Measurements from ENCODE around the gene ULK3. TPM values are rescaled to one million over a fixed set of nuclear protein-coding genes. Genes with fewer than 3 reads are reported as not detected.
A peak's percentile ranks its signal among the peaks of the same experiment; 100 is the strongest.

ULK3 gene
- polyA plus RNA-seq, 1 experiment = 14.2 TPM

DNA sequence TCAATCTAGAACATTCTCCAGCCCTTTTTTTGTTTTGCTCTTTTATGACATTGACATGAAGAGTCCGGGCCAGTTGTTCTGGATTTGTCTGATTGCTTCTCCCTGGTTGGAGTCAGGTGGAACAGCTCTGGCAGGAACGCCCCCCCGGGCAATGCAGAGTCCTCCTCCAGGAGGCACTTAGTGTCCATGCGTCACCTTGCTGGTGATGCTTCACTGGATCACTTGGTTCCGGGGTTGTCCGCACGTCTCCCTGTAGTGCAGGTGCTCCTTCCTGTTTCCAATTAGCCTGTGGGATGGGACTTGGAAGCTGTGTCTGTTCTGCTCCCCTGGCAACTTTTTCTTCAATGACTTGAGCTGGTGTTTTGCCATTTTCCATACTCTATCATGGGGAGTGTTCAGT is 51.3 kb downstream of the ULK3 start:
- no peak overlapping the region for H3K27ac ChIP-seq (ENCODE audit: low read depth, low read length)
- H3K9me3 ChIP-seq (ENCODE audit: control insufficient read depth, insufficient read depth, low read length) = no peaks in the 10 kb centered on the region
- TF ChIP-seq, protein P1, sequence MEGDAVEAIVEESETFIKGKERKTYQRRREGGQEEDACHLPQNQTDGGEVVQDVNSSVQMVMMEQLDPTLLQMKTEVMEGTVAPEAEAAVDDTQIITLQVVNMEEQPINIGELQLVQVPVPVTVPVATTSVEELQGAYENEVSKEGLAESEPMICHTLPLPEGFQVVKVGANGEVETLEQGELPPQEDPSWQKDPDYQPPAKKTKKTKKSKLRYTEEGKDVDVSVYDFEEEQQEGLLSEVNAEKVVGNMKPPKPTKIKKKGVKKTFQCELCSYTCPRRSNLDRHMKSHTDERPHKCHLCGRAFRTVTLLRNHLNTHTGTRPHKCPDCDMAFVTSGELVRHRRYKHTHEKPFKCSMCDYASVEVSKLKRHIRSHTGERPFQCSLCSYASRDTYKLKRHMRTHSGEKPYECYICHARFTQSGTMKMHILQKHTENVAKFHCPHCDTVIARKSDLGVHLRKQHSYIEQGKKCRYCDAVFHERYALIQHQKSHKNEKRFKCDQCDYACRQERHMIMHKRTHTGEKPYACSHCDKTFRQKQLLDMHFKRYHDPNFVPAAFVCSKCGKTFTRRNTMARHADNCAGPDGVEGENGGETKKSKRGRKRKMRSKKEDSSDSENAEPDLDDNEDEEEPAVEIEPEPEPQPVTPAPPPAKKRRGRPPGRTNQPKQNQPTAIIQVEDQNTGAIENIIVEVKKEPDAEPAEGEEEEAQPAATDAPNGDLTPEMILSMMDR (IDR thresholded peaks at IDR 0.05; ENCODE audit: low read depth, low read length) = no peak
- H3K4me3 ChIP-seq (ENCODE audit: low read depth, low read length) = no peak overlapping the region
- DNase-seq (ENCODE audit: low read depth, low spot score) = no peak
- POLR2A ChIA-PET = interaction anchor here (0.6 kb wide), 1 partner anchor 210 kb away, joined by 10 read pairs; no protein-coding TSS in a partner anchor
- CTCF ChIA-PET = interaction anchor here (1.0 to 4.0 kb wide), 4 partner anchors 9 to 160 kb away, joined by 3 to 21 read pairs (median 8); no protein-coding TSS in a partner anchor
- no peaks in the 10 kb centered on the region for H3K27me3 ChIP-seq (ENCODE audit: control insufficient read depth, insufficient read depth, low read length)

DNA sequence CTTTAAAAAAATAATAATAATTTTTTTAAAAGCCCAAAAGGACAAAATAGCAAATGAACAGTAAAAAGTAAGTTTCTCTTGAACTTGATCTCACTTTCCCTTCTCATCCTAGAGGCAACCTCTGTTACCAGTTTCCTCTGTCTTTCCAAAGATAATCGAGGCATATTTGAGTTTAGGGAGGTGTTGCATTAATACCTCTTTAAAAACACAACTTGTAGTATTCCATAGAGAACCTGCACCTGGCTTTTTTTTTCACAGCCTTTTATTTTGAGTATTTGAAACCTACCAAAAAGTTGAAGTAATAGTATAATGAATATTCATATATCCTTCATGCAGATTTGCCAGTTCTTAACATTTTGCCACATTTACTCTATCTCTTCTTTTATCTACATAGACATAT is 51.9 kb downstream of the ULK3 start:
- ChIA-PET CTCF (interaction anchor here (1.1 to 4.0 kb wide), 3 partner anchors 9 to 22 kb away, joined by 5 to 21 read pairs (median 5); no protein-coding TSS in a partner anchor), POLR2A (interaction anchor here (0.5 kb wide), 1 partner anchor 356 kb away, joined by 5 read pairs; no protein-coding TSS in a partner anchor)
- no peaks in the 10 kb centered on the region for H3K9me3 ChIP-seq (ENCODE audit: control insufficient read depth, insufficient read depth, low read length)
- H3K4me3 ChIP-seq (ENCODE audit: low read depth, low read length) = no peak overlapping the region
- TF ChIP-seq, protein P1 (IDR thresholded peaks at IDR 0.05; ENCODE audit: low read depth, low read length) = no peak
- no peak for DNase-seq (ENCODE audit: low read depth, low spot score)
- no peaks in the 10 kb centered on the region for H3K27me3 ChIP-seq (ENCODE audit: control insufficient read depth, insufficient read depth, low read length)
- H3K27ac ChIP-seq (ENCODE audit: low read depth, low read length) = no peak overlapping the region

DNA sequence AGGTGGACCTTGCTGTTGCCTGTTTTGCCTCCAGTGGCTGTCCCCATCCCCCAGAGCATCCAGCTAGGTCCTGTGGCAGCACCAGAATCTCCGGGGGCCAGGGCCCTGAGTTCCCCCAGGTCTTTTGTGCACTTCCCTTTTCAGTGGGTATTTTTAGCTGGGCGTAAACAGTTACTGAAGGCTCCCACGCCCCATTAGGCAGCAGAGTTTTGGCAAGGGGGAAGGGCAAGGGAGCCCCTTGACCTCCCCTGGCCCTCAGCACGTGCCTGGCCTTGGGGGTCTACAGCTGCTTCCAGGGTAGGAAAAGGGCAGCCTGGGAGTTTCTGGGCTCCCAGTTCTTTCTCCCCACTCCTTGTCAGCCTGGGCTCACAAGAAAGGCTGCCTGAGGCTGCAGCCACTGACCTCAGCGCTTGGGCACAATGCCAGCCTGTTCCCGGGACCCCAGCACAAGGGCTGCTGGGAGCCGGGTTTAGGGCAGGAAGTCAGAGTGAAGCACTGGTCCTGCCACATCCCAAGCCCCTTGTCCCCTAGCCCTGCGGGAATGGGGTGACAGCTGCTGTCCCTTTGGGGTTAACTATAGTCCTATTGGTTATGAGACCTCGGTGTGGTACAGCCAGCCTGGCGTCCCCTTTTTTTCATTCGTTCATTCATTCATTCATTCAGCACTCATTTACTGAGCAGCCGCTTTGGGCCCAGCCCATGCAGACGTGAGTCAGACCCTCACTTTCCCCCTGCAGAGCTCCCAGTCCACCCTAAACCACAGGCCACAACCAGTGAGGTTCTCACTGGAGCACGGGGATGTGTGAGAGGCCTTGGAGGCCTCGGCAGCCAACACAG is 52.7 kb downstream of the ULK3 start:
- Histone ChIP-seq H3K4me3 (ENCODE audit: low read depth, low read length) (no peak overlapping the region), H3K27ac (ENCODE audit: low read depth, low read length) (peak overlapping the region; percentile 88), H3K27me3 (ENCODE audit: control insufficient read depth, insufficient read depth, low read length) (no peaks in the 10 kb centered on the region), H3K9me3 (ENCODE audit: control insufficient read depth, insufficient read depth, low read length) (no peaks in the 10 kb centered on the region)
- CTCF ChIA-PET = interaction anchor here (1.1 to 1.8 kb wide), 2 partner anchors 10 to 21 kb away, joined by 5 read pairs; no protein-coding TSS in a partner anchor
- POLR2A ChIA-PET = interaction anchor here (0.5 kb wide), 1 partner anchor 356 kb away, joined by 5 read pairs; no protein-coding TSS in a partner anchor
- DNase-seq (ENCODE audit: low read depth, low spot score) = peak; percentile 45
- TF ChIP-seq, protein P1 (IDR thresholded peaks at IDR 0.05; ENCODE audit: low read depth, low read length) = no peak

DNA sequence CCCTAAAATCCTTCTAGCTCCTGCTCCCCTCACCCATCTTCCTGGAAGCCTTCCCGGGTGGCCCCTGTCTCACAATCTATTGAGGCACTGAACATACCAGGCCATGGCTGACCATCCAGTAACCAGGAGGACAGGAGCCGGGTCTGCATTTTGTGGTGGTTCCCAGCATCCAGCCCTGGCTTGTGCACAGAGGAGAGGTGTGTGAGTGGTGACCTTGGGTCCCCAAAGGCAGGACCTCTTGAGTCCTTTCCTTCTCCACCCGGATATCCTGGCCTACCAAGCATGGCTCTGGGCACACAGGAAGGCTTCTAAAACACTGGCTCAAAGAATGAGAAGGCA is 53.2 kb downstream of the ULK3 start:
- H3K27ac ChIP-seq (ENCODE audit: low read depth, low read length) = peak overlapping the region; percentile 88
- ChIA-PET CTCF (interaction anchor here (1.8 kb wide), 1 partner anchor 21 kb away, joined by 5 read pairs; no protein-coding TSS in a partner anchor), POLR2A (no interaction called here)
- H3K4me3 ChIP-seq (ENCODE audit: low read depth, low read length) = no peak overlapping the region
- no peak for DNase-seq (ENCODE audit: low read depth, low spot score)
- TF ChIP-seq, protein P1 (IDR thresholded peaks at IDR 0.05; ENCODE audit: low read depth, low read length) = no peak
- no peaks in the 10 kb centered on the region for H3K27me3 ChIP-seq (ENCODE audit: control insufficient read depth, insufficient read depth, low read length)
- no peaks in the 10 kb centered on the region for H3K9me3 ChIP-seq (ENCODE audit: control insufficient read depth, insufficient read depth, low read length)

DNA sequence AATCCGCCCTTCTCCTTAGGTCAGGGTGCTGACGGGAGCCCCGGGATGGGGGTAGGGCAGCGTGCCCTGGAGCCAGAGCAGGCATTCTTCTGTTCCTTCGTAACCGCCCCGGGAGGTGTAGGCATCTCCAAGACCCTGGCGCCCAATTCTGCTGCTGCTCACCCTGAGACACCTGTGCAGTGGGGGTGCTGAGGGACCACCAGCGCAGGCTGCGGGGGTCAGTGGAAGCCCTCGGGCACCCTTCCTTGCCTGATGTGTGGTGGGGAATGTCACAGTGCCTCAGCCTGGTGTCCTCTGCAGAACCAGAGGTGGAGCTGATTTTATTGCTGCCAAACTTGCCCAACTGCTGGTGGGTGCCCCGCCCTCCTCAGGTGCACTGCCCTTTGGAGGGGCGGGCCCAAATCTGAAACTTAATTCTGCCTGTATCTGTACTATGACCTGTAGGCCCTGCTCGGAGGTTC is 53.8 kb downstream of the ULK3 start:
- CTCF ChIA-PET = interaction anchor here (2.5 kb wide), 1 partner anchor 10 kb away, joined by 14 read pairs; no protein-coding TSS in a partner anchor
- Histone ChIP-seq H3K27me3 (ENCODE audit: control insufficient read depth, insufficient read depth, low read length) (no peaks in the 10 kb centered on the region), H3K4me3 (ENCODE audit: low read depth, low read length) (no peak overlapping the region), H3K27ac (ENCODE audit: low read depth, low read length) (no peak overlapping the region), H3K9me3 (ENCODE audit: control insufficient read depth, insufficient read depth, low read length) (no peaks in the 10 kb centered on the region)
- TF ChIP-seq, protein P1 (IDR thresholded peaks at IDR 0.05; ENCODE audit: low read depth, low read length) = no peak
- no peak for DNase-seq (ENCODE audit: low read depth, low spot score)
- POLR2A ChIA-PET = no interaction called here

Measured in AG04450 (cell line).